ENCODE measurements around the gene TSC2. TPM values are rescaled to one million over a fixed set of nuclear protein-coding genes. Genes with fewer than 3 reads are reported as not detected.

TSC2 gene
- total and polyA plus RNA-seq, 12 donors = 18.6 to 333 (median 92.6) TPM

DNA sequence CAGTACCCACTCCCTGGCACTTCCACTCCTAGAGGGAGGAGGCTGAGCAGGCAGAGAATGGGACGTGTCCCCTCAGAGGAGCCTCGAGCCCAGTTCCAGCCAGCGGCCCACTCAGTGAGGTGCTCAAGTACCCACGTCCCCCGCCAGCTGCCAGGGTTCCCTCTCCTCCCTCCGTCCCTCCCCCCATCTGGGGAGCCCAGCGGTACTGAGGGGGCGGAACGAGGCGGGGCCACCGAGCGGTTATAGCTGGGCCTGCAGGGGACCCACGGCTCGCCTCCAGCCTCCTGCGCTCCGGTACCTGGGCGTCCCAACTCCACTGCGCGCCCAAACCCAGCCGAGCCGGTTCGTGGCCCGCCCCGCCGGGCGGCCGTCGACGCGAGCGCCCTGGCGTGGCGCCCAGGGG, 28.3 kb upstream of the TSC2 start, which contains the start of gene NPW:
Gene NPW, plus strand, starts transcription at position 268 of the 403 bp plus-strand sequence.
- Histone ChIP-seq H3K4me3 (no peak within 1 kb of the TSS), H3K36me3 (replicated peaks in 1 of 2) (no peaks in the 10 kb centered on the region), H3K27ac (no peak within 1 kb of the TSS), H3K9me3 (replicated peaks in 1 of 3) (no peaks in the 10 kb centered on the region), H3K27me3 (peaks cover 17% of the 10 kb centered on the region), H3K4me1 (replicated peaks in 1 of 2) (peaks cover 14 to 17% of the 10 kb centered on the region in 2 donors)
- DNase-seq = no peak
- TF ChIP-seq, protein P1, sequence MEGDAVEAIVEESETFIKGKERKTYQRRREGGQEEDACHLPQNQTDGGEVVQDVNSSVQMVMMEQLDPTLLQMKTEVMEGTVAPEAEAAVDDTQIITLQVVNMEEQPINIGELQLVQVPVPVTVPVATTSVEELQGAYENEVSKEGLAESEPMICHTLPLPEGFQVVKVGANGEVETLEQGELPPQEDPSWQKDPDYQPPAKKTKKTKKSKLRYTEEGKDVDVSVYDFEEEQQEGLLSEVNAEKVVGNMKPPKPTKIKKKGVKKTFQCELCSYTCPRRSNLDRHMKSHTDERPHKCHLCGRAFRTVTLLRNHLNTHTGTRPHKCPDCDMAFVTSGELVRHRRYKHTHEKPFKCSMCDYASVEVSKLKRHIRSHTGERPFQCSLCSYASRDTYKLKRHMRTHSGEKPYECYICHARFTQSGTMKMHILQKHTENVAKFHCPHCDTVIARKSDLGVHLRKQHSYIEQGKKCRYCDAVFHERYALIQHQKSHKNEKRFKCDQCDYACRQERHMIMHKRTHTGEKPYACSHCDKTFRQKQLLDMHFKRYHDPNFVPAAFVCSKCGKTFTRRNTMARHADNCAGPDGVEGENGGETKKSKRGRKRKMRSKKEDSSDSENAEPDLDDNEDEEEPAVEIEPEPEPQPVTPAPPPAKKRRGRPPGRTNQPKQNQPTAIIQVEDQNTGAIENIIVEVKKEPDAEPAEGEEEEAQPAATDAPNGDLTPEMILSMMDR (IDR thresholded peaks at IDR 0.05) = no peak
- TF ChIP-seq POLR2A (IDR thresholded peaks at IDR 0.05) = no peak
- intact Hi-C loops (cut with DNase I) = no loop called here
- WGBS, 4 donors = 3 to 27% (median 10%) methylated on average over 5 to 33 of the region's 33 CpGs

DNA sequence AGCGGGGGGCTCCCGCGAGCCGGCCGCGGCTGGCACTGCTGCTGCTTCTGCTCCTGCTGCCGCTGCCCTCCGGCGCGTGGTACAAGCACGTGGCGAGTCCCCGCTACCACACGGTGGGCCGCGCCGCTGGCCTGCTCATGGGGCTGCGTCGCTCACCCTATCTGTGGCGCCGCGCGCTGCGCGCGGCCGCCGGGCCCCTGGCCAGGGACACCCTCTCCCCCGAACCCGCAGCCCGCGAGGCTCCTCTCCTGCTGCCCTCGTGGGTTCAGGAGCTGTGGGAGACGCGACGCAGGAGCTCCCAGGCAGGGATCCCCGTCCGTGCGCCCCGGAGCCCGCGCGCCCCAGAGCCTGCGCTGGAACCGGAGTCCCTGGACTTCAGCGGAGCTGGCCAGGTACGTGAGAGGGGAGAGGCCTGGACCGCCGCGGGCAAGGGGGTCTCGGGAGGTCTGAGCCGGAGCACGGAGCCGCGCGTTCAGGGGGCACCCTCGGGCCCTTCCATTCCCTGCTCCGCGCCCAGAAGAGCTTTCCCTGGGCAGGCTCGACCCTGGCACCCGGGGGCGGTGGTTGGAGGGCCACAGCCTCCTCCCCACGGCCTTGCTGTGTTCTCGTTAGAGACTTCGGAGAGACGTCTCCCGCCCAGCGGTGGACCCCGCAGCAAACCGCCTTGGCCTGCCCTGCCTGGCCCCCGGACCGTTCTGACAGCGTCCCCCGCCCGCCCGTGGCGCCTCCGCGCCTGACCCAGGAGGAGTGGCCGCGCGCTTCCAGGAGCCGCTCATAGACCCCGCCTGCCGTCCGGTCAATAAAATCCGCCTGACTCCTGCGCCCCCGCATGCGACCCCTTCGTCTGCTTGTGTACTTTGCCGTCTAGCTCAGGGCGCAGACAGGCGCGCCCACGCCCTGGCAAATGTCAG, 27.6 kb upstream of the TSC2 start:
- 0 to 27% (median 16%) methylated on average over 1 to 96 of the region's 96 CpGs for WGBS, 4 donors
- H3K27ac ChIP-seq = no peak overlapping the region
- H3K27me3 ChIP-seq = peaks cover 17% of the 10 kb centered on the region
- H3K9me3 ChIP-seq (replicated peaks in 1 of 3) = no peaks in the 10 kb centered on the region
- no peaks in the 10 kb centered on the region for H3K36me3 ChIP-seq (replicated peaks in 1 of 2)
- no peak overlapping the region for H3K4me3 ChIP-seq
- H3K4me1 ChIP-seq (replicated peaks in 1 of 2) = peaks cover 14 to 17% of the 10 kb centered on the region in 2 donors
- intact Hi-C loops (cut with DNase I) = loop anchor here (5.0 kb wide), 2 partner anchors 62 to 127 kb away; partner anchors contain the start of gene RAB26 (in 1 of the 2)
- no peak for TF ChIP-seq POLR2A (IDR thresholded peaks at IDR 0.05)
- TF ChIP-seq, protein P1 (IDR thresholded peaks at IDR 0.05) = no peak
- DNase-seq = no peak

DNA sequence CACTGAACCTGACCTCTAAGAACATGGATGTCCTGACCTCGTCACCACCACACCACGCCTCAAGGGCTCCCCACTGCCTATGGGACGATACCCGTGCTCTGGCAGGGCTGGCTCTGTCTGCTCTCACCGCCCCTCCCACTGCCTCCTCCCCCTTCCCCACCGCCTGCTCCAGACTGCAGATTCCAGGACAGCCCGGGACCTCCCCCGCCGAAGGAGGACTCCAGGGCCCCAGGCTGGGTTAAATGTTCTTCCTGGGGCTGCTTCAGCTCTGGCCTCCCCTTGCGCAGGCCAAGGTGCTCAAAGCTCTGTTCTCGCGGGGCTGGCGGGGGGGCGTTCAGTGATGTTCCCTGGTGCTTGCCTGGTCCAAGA, 25.1 kb upstream of the TSC2 start:
- DNase-seq = peak in 1 of 7 donors; percentile 36
- H3K4me3 ChIP-seq = peak overlapping the region in 2 of 4 donors; percentile 1 to 29
- H3K27me3 ChIP-seq = peaks cover 17% of the 10 kb centered on the region
- H3K27ac ChIP-seq = no peak overlapping the region
- intact Hi-C loops (cut with DNase I) = loop anchor here (2.0 to 5.0 kb wide), 3 partner anchors 60 to 125 kb away; partner anchors contain the start of gene RAB26 (in 1 of the 2)
- 1 to 4% (median 2%) methylated on average over 11 to 14 of the region's 14 CpGs for WGBS, 4 donors
- peaks cover 14 to 31% of the 10 kb centered on the region in 2 donors for H3K4me1 ChIP-seq (replicated peaks in 1 of 2)
- no peak for TF ChIP-seq POLR2A (IDR thresholded peaks at IDR 0.05)
- TF ChIP-seq, protein P1 (IDR thresholded peaks at IDR 0.05) = no peak
- no peaks in the 10 kb centered on the region for H3K36me3 ChIP-seq (replicated peaks in 1 of 2)
- H3K9me3 ChIP-seq (replicated peaks in 1 of 3) = no peaks in the 10 kb centered on the region
